ENCODE measurements around the gene PCBP3.

DNA sequence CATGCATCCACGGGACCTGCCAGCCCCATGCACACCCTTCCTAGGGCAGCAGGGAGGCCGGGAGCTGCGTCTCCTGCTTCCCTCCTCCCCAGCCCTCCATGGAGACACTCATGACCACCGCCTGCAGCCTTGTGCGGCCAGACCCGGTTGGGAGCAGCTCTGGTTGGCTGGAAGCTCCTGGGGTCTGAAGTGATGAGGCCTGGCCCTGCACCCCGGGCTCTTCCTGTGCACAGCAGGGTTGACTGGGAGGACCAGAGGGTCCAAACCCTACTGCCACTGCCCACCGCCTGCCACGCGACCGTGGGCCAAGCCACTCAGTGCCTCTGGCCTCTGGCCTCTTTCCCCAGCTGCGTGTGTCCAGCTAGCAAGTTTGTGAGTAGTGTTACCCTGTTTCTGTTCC is 226.9 kb downstream of the PCBP3 start:
- TF ChIP-seq, protein P1, sequence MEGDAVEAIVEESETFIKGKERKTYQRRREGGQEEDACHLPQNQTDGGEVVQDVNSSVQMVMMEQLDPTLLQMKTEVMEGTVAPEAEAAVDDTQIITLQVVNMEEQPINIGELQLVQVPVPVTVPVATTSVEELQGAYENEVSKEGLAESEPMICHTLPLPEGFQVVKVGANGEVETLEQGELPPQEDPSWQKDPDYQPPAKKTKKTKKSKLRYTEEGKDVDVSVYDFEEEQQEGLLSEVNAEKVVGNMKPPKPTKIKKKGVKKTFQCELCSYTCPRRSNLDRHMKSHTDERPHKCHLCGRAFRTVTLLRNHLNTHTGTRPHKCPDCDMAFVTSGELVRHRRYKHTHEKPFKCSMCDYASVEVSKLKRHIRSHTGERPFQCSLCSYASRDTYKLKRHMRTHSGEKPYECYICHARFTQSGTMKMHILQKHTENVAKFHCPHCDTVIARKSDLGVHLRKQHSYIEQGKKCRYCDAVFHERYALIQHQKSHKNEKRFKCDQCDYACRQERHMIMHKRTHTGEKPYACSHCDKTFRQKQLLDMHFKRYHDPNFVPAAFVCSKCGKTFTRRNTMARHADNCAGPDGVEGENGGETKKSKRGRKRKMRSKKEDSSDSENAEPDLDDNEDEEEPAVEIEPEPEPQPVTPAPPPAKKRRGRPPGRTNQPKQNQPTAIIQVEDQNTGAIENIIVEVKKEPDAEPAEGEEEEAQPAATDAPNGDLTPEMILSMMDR (IDR thresholded peaks at IDR 0.05; ENCODE audit: insufficient read depth, low read length, poor library complexity, severe bottlenecking): no peak
- TF ChIP-seq EZH2phosphoT487 (conservative IDR thresholded peaks at IDR 0.05; ENCODE audit: low read length): no peak

All from SU-DHL-6 (cell line).